ENCODE measurements around the gene JOSD2. TPM values are rescaled to one million over a fixed set of nuclear protein-coding genes. Genes with fewer than 3 reads are reported as not detected.
A peak's percentile ranks its signal among the peaks of the same experiment; 100 is the strongest.

The JOSD2 gene
- total and polyA plus RNA-seq, 9 of the 15 experiments (the other 6 are each of a cell fraction or from before 2014, with no cell fraction given): 0.06 to 14.4 (median 3.1) TPM

GRCh38 chr19:50510700-50511068 is 307 bp downstream of the JOSD2 start (continued):
- TF ChIP-seq ZNF609 (CRISPR knock-in tag; IDR thresholded peaks at IDR 0.05; ENCODE audit: borderline replicate concordance): no peak
- TF ChIP-seq ZNF280B (CRISPR knock-in tag; IDR thresholded peaks at IDR 0.05): no peak
- no peak for TF ChIP-seq DPF2 (IDR thresholded peaks at IDR 0.05)
- no peak for TF ChIP-seq ETV6 (IDR thresholded peaks at IDR 0.05; ENCODE audit: borderline replicate concordance in 1 of 2, low read depth in 2 of 2, low read length in 1 of 2)
- 0 out of 2 replicates have a peak, but pooled peaks have one; percentile 17 for TF ChIP-seq ETV6 (CRISPR knock-in tag; IDR thresholded peaks at IDR 0.05; ENCODE audit: borderline replicate concordance)
- TF ChIP-seq, protein P1, sequence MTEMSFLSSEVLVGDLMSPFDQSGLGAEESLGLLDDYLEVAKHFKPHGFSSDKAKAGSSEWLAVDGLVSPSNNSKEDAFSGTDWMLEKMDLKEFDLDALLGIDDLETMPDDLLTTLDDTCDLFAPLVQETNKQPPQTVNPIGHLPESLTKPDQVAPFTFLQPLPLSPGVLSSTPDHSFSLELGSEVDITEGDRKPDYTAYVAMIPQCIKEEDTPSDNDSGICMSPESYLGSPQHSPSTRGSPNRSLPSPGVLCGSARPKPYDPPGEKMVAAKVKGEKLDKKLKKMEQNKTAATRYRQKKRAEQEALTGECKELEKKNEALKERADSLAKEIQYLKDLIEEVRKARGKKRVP (CRISPR knock-in tag; IDR thresholded peaks at IDR 0.05): no peak
- no peak for TF ChIP-seq NFATC3 (IDR thresholded peaks at IDR 0.05)
- no peak for TF ChIP-seq ZBED1 (IDR thresholded peaks at IDR 0.05)
- TF ChIP-seq KDM1A (IDR thresholded peaks at IDR 0.05): peak; percentile 18 to 75; a peak in 2 of 4 replicates
- peak in 1 of 2 experiments; percentile 29; a peak in 1 of 4 replicates for TF ChIP-seq HDAC1 (IDR thresholded peaks at IDR 0.05)
- TF ChIP-seq ZBTB8A (IDR thresholded peaks at IDR 0.05; ENCODE audit: partially characterized antibody): no peak
- no peak for TF ChIP-seq POLR2A (conservative IDR thresholded peaks at IDR 0.05)
- no peak for TF ChIP-seq MEF2D (tag; conservative IDR thresholded peaks at IDR 0.05; ENCODE audit: low read depth)
- TF ChIP-seq SIX5 (IDR thresholded peaks at IDR 0.05; ENCODE audit: borderline replicate concordance in 1 of 2, insufficient read depth in 1 of 2, low read depth in 1 of 2, low read length in 2 of 2): no peak
- TF ChIP-seq MYNN (IDR thresholded peaks at IDR 0.05): peak; percentile 93
- no peak for TF ChIP-seq MYNN (CRISPR knock-in tag; IDR thresholded peaks at IDR 0.05)
- peak; percentile 98 for TF ChIP-seq RFX1 (IDR thresholded peaks at IDR 0.05)
- 0 out of 2 replicates have a peak, but pooled peaks have one; percentile 25 for TF ChIP-seq HDAC2 (IDR thresholded peaks at IDR 0.05)
- no peak for TF ChIP-seq RBM17 (IDR thresholded peaks at IDR 0.05; ENCODE audit: borderline replicate concordance, low read depth, low read length)
- no peak for TF ChIP-seq KDM4B (IDR thresholded peaks at IDR 0.05; ENCODE audit: borderline replicate concordance in 2 of 2, low read depth in 1 of 2)
